C4-2B (cell line): ENCODE measurements around the gene TEX2.
"Not testable (repeated sequence)": the region's sequence is repeated elsewhere in the genome, so short reads cannot be mapped to it uniquely, and the experiment has no call there.

ENCODE experiments used
- H3K27ac ChIP-seq: fragments of 450-650 bp; 2 replicates; pipeline ENCODE4 v1.5.1; 2017
- ZFX ChIP-seq: fragments of 450-650 bp; IDR thresholded peaks from 2 replicates; pipeline ENCODE4 v1.6.1; 2017
- TF ChIP-seq, protein P1 (sequence below): fragments of 450-650 bp; conservative IDR thresholded peaks from 2 replicates; pipeline ENCODE4 v1.5.1; 2017; ENCODE audit warnings: mild to moderate bottlenecking

The TEX2 gene

DNA sequence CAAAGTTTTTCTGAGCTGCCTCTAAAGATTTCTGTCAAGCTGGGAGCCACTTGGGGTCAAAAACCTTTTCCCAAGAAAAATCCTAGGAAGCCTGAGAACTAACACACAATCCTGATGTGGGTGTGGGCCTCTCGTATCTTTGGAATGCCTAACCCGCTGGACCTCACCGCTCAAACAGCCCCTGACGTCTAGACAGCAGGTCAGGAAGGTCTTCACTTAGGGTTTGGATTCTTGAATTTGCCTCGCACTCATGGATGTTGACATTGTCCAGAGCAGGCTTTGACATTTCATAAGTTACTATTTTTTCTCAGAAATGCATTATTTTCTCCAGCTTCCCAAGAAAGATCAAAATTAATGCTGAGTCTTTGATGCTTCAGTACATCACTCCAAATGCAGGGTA, 18.9 kb downstream of the TEX2 start:
- H3K27ac ChIP-seq, result no peak overlapping the region
- TF ChIP-seq, protein P1, sequence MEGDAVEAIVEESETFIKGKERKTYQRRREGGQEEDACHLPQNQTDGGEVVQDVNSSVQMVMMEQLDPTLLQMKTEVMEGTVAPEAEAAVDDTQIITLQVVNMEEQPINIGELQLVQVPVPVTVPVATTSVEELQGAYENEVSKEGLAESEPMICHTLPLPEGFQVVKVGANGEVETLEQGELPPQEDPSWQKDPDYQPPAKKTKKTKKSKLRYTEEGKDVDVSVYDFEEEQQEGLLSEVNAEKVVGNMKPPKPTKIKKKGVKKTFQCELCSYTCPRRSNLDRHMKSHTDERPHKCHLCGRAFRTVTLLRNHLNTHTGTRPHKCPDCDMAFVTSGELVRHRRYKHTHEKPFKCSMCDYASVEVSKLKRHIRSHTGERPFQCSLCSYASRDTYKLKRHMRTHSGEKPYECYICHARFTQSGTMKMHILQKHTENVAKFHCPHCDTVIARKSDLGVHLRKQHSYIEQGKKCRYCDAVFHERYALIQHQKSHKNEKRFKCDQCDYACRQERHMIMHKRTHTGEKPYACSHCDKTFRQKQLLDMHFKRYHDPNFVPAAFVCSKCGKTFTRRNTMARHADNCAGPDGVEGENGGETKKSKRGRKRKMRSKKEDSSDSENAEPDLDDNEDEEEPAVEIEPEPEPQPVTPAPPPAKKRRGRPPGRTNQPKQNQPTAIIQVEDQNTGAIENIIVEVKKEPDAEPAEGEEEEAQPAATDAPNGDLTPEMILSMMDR, result no peak
- TF ChIP-seq ZFX, result no peak

DNA sequence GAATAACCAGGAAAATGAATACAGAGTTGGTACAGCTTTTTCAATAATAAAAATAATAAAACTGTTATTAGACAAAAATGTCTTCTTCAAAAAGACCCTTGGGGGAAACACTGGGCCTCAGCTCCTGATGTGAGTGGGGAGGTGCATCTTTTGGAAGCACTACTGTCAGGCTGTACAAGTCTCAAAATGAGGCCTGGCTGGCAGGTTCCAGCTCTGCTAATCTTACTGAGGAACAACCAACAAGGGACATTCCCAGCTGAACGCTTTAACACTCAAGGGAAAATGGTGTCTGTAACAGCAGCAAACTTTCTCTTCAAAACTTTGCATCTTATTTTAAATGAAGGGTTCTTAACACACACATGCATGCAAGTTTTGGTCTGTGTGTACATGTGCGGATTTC, 19.7 kb downstream of the TEX2 start:
- no peak overlapping the region for H3K27ac ChIP-seq
- TF ChIP-seq ZFX, result no peak
- TF ChIP-seq, protein P1, result no peak

DNA sequence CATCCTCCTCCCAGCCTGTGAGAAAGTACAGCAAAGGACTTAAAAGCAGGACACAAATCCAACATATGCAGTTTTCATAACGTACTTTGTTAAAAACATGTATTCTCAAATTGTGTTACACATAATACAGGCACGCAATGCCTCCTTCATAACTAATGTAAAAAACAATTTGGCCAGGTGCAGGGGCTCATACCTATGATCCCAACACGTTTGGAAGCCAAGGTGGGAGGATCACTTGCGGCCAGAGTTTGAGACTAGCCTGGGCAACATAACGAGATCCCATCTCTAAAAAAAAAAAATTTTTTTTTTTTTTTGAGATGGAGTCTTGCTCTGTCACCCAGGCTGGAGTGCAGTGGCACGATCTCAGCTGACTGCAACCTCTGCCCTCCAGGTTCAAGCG, 20.4 kb downstream of the TEX2 start:
- TF ChIP-seq ZFX, result no peak
- TF ChIP-seq, protein P1, result no peak
- no peak overlapping the region for H3K27ac ChIP-seq

DNA sequence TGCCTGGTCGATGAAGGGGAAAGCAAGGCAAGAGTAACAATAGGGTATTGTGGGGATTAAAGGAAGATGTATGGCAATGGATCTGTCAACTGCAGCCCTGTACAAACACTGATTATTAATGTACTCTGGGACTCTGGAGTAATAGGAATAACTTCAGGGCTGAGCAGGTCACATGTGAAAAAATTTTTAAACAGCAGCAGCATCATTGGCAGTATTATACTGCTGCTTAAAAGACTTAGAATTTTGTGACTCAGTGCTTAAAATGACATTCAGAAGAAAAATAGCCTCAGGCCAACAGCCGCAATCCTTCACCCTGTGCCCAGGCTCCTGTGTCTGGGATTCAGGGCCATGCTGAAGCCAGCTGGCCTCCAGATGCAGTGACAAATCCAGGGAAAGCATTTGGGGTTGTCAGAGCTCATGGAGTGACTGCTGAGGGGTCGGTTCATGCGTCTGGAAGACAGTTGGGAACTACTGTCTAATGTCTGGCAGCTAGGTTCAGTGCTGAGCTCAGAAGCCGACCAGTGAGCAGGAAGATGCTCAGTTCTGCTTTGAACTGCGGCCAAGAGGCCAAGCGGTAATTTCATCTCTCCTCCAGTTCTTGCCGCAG, 22.2 kb downstream of the TEX2 start:
- TF ChIP-seq, protein P1, result no peak
- TF ChIP-seq ZFX, result no peak
- H3K27ac ChIP-seq, result no peak overlapping the region

DNA sequence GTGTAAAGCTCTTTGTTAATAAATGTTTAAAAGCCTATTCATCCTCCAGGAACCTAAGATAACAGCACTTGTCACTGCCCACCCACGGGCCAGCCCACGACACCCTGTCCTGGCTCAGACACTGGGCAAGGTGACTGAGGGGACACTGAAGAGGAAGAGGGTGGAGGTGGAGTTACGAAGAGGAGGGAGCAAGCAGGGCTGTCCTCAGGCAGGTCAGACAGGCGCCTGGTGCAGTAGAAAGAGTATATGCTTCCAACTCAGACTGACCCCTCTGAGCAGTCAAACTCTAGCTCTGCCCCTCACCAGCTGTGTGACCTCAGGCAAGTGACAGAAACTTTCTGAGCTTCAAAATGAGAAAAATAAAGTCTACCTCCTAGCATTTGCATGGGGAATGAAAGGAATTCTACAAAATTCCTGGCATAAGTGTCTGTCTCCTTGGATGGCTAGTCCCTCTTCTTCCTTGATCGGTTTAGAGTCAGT, 22.8 kb downstream of the TEX2 start:
- TF ChIP-seq, protein P1, result no peak
- no peak overlapping the region for H3K27ac ChIP-seq

DNA sequence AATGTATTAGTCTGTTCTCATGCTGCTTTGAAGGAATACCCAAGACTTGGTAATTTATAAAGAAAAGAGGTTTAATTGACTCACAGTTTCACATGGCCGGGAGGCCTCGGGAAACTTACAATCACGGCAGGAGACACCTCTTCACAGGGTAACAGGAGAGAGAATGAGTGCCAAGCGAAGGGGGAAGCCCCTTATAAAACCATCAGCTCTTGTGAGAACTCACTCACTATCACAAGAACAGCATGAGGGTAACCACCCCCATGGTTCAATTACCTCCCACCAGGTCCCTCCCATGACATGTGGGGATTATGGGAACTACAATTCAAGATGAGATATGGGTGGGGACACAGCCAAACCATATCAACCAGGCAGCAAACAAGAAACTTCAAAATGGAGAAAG, 24.6 kb downstream of the TEX2 start:
- H3K27ac ChIP-seq, result not testable (repeated sequence)

DNA sequence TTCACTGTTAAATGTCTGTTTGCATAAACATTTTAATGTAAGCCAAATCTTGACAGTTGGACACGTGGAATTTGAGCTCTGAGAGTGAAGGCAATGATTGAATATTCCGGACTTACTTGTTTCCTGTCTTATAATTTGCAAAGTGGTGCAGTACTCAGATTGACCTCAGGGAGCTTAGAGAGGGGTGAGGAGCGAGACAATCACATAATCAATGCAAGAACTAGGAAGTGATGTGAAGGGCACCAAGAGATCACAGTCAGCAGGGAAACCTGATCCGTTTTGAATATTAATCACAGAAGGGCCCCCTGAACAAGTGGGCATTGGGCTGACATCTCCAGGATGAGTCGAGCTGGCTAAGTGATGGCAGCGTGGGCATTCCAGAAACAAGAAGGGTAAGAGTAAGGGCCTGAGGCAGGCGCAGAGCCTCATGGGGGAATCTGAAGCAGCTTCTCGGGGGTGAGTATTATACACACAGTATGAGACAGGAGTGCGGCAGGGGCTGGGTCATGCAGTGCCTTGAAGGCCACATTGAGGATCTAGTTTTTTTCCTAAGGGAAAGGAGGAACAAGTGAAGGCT, 26.1 kb downstream of the TEX2 start:
- H3K27ac ChIP-seq, result no peak overlapping the region
- TF ChIP-seq, protein P1, result peak; percentile 42
- no peak for TF ChIP-seq ZFX

DNA sequence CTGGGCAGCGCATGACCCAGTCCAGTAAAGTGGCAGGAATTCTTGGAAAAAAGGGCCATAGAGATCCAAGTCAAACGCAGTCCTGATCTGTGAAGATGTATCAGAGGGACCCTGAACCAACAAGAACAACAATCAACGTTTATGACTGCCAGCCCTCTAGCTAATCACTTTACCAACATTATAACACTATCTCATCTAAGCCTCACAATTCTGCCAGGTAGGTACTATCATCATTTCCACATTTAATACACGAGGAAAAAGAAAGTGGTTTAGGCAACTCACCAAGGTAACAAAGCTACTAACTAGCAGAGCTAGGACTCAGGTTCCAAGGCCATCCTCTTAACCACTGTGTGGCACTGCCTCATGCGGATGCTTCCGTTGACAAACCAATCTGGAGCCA, 28.1 kb downstream of the TEX2 start:
- H3K27ac ChIP-seq, result no peak overlapping the region
- TF ChIP-seq ZFX, result no peak
- TF ChIP-seq, protein P1, result no peak
